HepG2 (cell line): ENCODE results near the gene AHSG.

Source experiments
- CREB1 ChIP-seq, 2 experiments: fragments of 450-650 bp in 1 of 2; IDR thresholded peaks; 2 replicates each; pipeline ENCODE4 v1.6.1; 2016 to 2017; ENCODE audit warnings: control low read depth in 1 of 2, mild to moderate bottlenecking in 1 of 2, missing compliant biosample characterization in 1 of 2, missing genetic modification characterization in 1 of 2
- CTCF ChIP-seq: sonication (generic); formaldehyde crosslinking; IDR thresholded peaks from 2 replicates; pipeline ENCODE4 v1.5.0; 2020; ENCODE audit warnings: mild to moderate bottlenecking, missing genetic modification reagents, moderate library complexity
- EP300 ChIP-seq, 3 experiments: sonication (generic) in 1 of 3; formaldehyde crosslinking in 1 of 3; IDR thresholded peaks; 2 replicates each; pipeline versions ENCODE4 v1.5.1 to v1.6.1; 2011 to 2020; ENCODE audit warnings: low read depth in 2 of 3, low read length in 2 of 3, borderline replicate concordance in 1 of 3, improper control_type of control experiment in 1 of 3, mild to moderate bottlenecking in 1 of 3, missing genetic modification reagents in 1 of 3, moderate library complexity in 1 of 3
- PTBP1 ChIP-seq: fragments of 200-400 bp; formaldehyde crosslinking; IDR thresholded peaks from 2 replicates; pipeline ENCODE4 v1.6.1; 2018; ENCODE audit warnings: low read length, low read depth; ENCODE audit not compliant: poor library complexity, severe bottlenecking
- ZNF121 ChIP-seq: sonication (generic); formaldehyde crosslinking; IDR thresholded peaks from 2 replicates; pipeline ENCODE4 v1.5.0; 2020; ENCODE audit warnings: mild to moderate bottlenecking, missing genetic modification reagents
- ZNF138 ChIP-seq: sonication (generic); formaldehyde crosslinking; IDR thresholded peaks from 2 replicates; pipeline ENCODE4 v1.5.0; 2020; ENCODE audit warnings: mild to moderate bottlenecking, low read depth, missing genetic modification reagents
- ZNF205 ChIP-seq: IDR thresholded peaks from 2 replicates; pipeline ENCODE4 v1.6.1; 2018; ENCODE audit warnings: missing biosample characterization, missing genetic modification reagents
- ZNF296 ChIP-seq: sonication (generic); formaldehyde crosslinking; conservative IDR thresholded peaks from 2 replicates; pipeline ENCODE4 v1.5.0; 2020; ENCODE audit warnings: mild to moderate bottlenecking, missing genetic modification reagents
- ZNF317 ChIP-seq: sonication (generic); formaldehyde crosslinking; IDR thresholded peaks from 2 replicates; pipeline ENCODE4 v1.5.0; 2020; ENCODE audit warnings: mild to moderate bottlenecking, missing genetic modification reagents
- ZNF333 ChIP-seq: sonication (generic); formaldehyde crosslinking; IDR thresholded peaks from 2 replicates; pipeline ENCODE4 v1.4.0; 2020; ENCODE audit warnings: mild to moderate bottlenecking, missing genetic modification reagents, borderline replicate concordance

DNA sequence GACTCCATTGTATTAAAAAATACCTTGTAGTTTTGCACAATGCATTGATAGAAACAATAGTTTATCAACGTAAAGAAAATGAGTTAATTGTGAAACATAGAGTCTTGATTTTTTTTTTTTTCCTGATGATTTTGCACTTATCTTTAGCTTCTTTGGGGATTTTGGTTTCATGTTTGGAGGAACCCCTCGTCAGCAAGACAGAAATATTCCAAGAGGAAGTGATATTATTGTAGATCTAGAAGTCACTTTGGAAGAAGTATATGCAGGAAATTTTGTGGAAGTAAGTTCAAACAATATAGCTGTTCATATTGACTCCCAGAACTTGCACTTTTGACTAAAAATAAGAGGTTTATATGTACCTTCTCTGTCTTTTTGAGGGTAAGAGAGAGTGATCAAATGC lies 35.3 kb upstream of the AHSG start:
- TF ChIP-seq ZNF121 (CRISPR knock-in tag) = no peak
- no peak for TF ChIP-seq ZNF333 (CRISPR knock-in tag)
- TF ChIP-seq ZNF296 (CRISPR knock-in tag) = no peak
- no peak for TF ChIP-seq ZNF205
- TF ChIP-seq ZNF138 (CRISPR knock-in tag) = no peak
- TF ChIP-seq ZNF317 = no peak
- TF ChIP-seq CTCF (CRISPR knock-in tag) = no peak
- TF ChIP-seq EP300 (IDR thresholded peaks at IDR 0.05; ENCODE audit: low read depth in 2 of 2, low read length in 2 of 2) = no peak
- no peak for TF ChIP-seq EP300 (CRISPR knock-in tag; IDR thresholded peaks at IDR 0.05; ENCODE audit: borderline replicate concordance)
- TF ChIP-seq PTBP1 = no peak
- no peak for TF ChIP-seq CREB1 (IDR thresholded peaks at IDR 0.05)
- TF ChIP-seq CREB1 (CRISPR knock-in tag; IDR thresholded peaks at IDR 0.05) = no peak
